Adrenal gland (tissue), 5 donors: ENCODE data around the gene PCNT.

Experiments
- POLR2A ChIP-seq, 2 donors: fragments of 450-650 bp; IDR thresholded peaks; one replicate each; pipeline ENCODE4 v1.6.1; 2017; ENCODE audit warnings: antibody characterized with exemption in 2 of 2, mild to moderate bottlenecking in 2 of 2, moderate library complexity in 1 of 2
- TF ChIP-seq, protein P1 (sequence below), 6 experiments: fragments of 450-650 bp in 4 of 6; fragments of 200-600 bp in 2 of 6; sonication (generic) in 1 of 6; IDR thresholded peaks; 1 replicate in 5 of 6; 2 replicates in 1 of 6; pipeline versions ENCODE4 v1.5.1 to v1.8.0; 2016 to 2021; ENCODE audit warnings: antibody characterized with exemption in 6 of 6, mild to moderate bottlenecking in 2 of 6, moderate library complexity in 1 of 6
- donor health status: DM: no; HTN: no; CAD: no.

DNA sequence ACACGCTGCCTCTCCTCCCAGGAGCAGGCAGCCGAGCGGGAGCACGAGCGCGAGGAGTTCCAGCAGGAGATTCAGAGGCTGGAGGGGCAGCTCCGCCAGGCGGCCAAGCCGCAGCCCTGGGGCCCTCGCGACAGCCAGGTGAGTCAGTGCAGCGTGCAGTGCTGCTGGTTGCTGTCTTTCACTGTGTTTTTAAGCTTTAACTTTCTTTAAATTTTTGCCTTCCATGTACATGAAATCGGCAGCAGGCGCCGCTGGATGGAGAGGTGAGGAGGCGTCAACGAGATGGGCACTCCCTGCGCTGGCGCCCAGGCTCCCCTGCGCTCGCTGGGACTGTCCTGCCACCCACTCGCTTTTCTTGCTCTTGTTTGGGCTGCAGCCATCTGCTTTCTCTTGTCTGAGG lies 74.0 kb downstream of the PCNT start:
- TF ChIP-seq, protein P1, sequence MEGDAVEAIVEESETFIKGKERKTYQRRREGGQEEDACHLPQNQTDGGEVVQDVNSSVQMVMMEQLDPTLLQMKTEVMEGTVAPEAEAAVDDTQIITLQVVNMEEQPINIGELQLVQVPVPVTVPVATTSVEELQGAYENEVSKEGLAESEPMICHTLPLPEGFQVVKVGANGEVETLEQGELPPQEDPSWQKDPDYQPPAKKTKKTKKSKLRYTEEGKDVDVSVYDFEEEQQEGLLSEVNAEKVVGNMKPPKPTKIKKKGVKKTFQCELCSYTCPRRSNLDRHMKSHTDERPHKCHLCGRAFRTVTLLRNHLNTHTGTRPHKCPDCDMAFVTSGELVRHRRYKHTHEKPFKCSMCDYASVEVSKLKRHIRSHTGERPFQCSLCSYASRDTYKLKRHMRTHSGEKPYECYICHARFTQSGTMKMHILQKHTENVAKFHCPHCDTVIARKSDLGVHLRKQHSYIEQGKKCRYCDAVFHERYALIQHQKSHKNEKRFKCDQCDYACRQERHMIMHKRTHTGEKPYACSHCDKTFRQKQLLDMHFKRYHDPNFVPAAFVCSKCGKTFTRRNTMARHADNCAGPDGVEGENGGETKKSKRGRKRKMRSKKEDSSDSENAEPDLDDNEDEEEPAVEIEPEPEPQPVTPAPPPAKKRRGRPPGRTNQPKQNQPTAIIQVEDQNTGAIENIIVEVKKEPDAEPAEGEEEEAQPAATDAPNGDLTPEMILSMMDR (IDR thresholded peaks at IDR 0.05), result no peak
- no peak for TF ChIP-seq POLR2A (IDR thresholded peaks at IDR 0.05)
